HepG2 (cell line): ENCODE data around the gene MAP2K7. TPM values are rescaled to one million over a fixed set of nuclear protein-coding genes. Genes with fewer than 3 reads are reported as not detected.

Source experiments
- ATAD3A ChIP-seq: sonication (generic); formaldehyde crosslinking; IDR thresholded peaks from 2 replicates; pipeline ENCODE4 v1.4.0; 2020; ENCODE audit warnings: missing genetic modification reagents
- CHCHD3 ChIP-seq: sonication (generic); formaldehyde crosslinking; IDR thresholded peaks from 2 replicates; pipeline ENCODE4 v1.8.0; 2022; ENCODE audit warnings: mild to moderate bottlenecking, missing genetic modification reagents, moderate library complexity
- ELF3 ChIP-seq: IDR thresholded peaks from 2 replicates; pipeline ENCODE4 v1.6.1; 2016; ENCODE audit warnings: missing genetic modification reagents, missing compliant biosample characterization
- GATA4 ChIP-seq: sonication (generic); IDR thresholded peaks from 2 replicates; pipeline ENCODE4 v1.6.1; 2016; ENCODE audit warnings: antibody characterized with exemption, low read depth, borderline replicate concordance
- KLF12 ChIP-seq: sonication (generic); formaldehyde crosslinking; IDR thresholded peaks from 2 replicates; pipeline ENCODE4 v1.4.0; 2020; ENCODE audit warnings: missing genetic modification reagents, borderline replicate concordance
- MXI1 ChIP-seq: IDR thresholded peaks from 3 replicates; pipeline ENCODE4 v1.6.1; 2012; ENCODE audit warnings: low read depth, low read length, inconsistent platforms, borderline replicate concordance
- PRPF4 ChIP-seq: fragments of 200-400 bp; formaldehyde crosslinking; IDR thresholded peaks from 2 replicates; pipeline ENCODE4 v1.6.1; 2016; ENCODE audit warnings: low read length, low read depth; ENCODE audit not compliant: poor library complexity, severe bottlenecking
- REPIN1 ChIP-seq: sonication (generic); formaldehyde crosslinking; IDR thresholded peaks from 2 replicates; pipeline ENCODE4 v1.8.0; 2022; ENCODE audit warnings: missing genetic modification reagents, low read depth, mild to moderate bottlenecking, borderline replicate concordance
- SIN3B ChIP-seq: fragments of 150-350 bp; IDR thresholded peaks from 2 replicates; pipeline ENCODE4 v1.6.1; 2014; ENCODE audit warnings: low read length
- TEAD3 ChIP-seq: optimal IDR thresholded peaks from 2 replicates; pipeline ENCODE3; 2016; ENCODE audit warnings: borderline replicate concordance
- ZFP91 ChIP-seq: sonication (generic); formaldehyde crosslinking; IDR thresholded peaks from 2 replicates; pipeline ENCODE4 v1.9.0; 2022; ENCODE audit warnings: missing genetic modification reagents, mild to moderate bottlenecking, borderline replicate concordance
- ZNF274 ChIP-seq: sonication (generic); formaldehyde crosslinking; IDR thresholded peaks from 2 replicates; pipeline ENCODE4 v1.5.1; 2020; ENCODE audit warnings: mild to moderate bottlenecking, missing genetic modification reagents
- ZNF367 ChIP-seq: sonication (generic); formaldehyde crosslinking; IDR thresholded peaks from 2 replicates; pipeline ENCODE4 v1.4.0; 2020; ENCODE audit warnings: missing genetic modification reagents, borderline replicate concordance
- ZNF574 ChIP-seq: sonication (generic); formaldehyde crosslinking; IDR thresholded peaks from 2 replicates; pipeline ENCODE4 v1.4.0; 2020; ENCODE audit warnings: missing genetic modification reagents
- ZNF687 ChIP-seq: sonication (generic); formaldehyde crosslinking; IDR thresholded peaks from 2 replicates; pipeline ENCODE4 v1.5.1; 2020; ENCODE audit warnings: mild to moderate bottlenecking, missing genetic modification reagents, moderate library complexity
- polyA plus RNA-seq, 8 experiments: library from polyadenylated mRNA; depleted of rRNA in 3 of 8; stranded (reverse) in 7 of 8; unstranded in 1 of 8; fragments of >200 nt; fragmentation: Illumina TruSeq in 4 of 8; extraction: Trizol in 4 of 8; gene quantifications; 2 replicates each; pipeline versions ENCODE4 v1.2.1 to v1.2.3, GENCODE V29; 2011 to 2016; ENCODE audit warnings: low read depth in 4 of 8, missing spikeins in 1 of 8, mixed read lengths in 1 of 8; ENCODE audit not compliant: insufficient read depth in 1 of 8
- total RNA-seq, 5 experiments: library from RNA; depleted of rRNA; stranded (reverse); fragments of >200 nt; fragmentation: Illumina TruSeq; extraction: Trizol; gene quantifications; 2 replicates each; pipeline ENCODE4 v1.2.3, GENCODE V29; 2016; ENCODE audit warnings: low read depth in 1 of 5
- TF ChIP-seq, protein P1 (sequence below): sonication (generic); formaldehyde crosslinking; IDR thresholded peaks from 2 replicates; pipeline ENCODE4 v1.8.0; 2022; ENCODE audit warnings: mild to moderate bottlenecking, missing genetic modification reagents, moderate library complexity
- TF ChIP-seq, protein P2 (sequence below): IDR thresholded peaks from 2 replicates; pipeline ENCODE4 v1.6.1; 2016

Gene MAP2K7
- total and polyA plus RNA-seq, 2 of the 13 experiments (the other 11 are each of a cell fraction or from before 2014, with no cell fraction given), result 9.0 to 10.8 TPM

GRCh38 chr19:7919610-7920518, 16.2 kb downstream of the MAP2K7 start, which contains the start of gene SNAPC2 (continued):
- TF ChIP-seq ZFP91 (CRISPR knock-in tag) (peak; percentile 82; the same call in 1 of the 2 replicates), PRPF4 (no peak), TEAD3 (CRISPR knock-in tag) (no peak), REPIN1 (CRISPR knock-in tag) (peak; percentile 49; the same call in 1 of the 2 replicates), ZNF367 (CRISPR knock-in tag) (no peak), ATAD3A (CRISPR knock-in tag) (no peak), SIN3B (no peak), KLF12 (CRISPR knock-in tag) (0 out of 2 replicates have a peak, but pooled peaks have one; percentile 79), ZNF574 (CRISPR knock-in tag) (peak; percentile 57), GATA4 (no peak), ELF3 (CRISPR knock-in tag) (peak; percentile 66; the same call in 1 of the 2 replicates), ZNF687 (CRISPR knock-in tag) (peak; percentile 86), ZNF274 (CRISPR knock-in tag) (peak; percentile 88), MXI1 (peak; percentile 68; the same call in 1 of the 3 replicates), CHCHD3 (CRISPR knock-in tag) (no peak)
- TF ChIP-seq, protein P1, sequence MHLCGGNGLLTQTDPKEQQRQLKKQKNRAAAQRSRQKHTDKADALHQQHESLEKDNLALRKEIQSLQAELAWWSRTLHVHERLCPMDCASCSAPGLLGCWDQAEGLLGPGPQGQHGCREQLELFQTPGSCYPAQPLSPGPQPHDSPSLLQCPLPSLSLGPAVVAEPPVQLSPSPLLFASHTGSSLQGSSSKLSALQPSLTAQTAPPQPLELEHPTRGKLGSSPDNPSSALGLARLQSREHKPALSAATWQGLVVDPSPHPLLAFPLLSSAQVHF (CRISPR knock-in tag), result no peak
- TF ChIP-seq, protein P2, sequence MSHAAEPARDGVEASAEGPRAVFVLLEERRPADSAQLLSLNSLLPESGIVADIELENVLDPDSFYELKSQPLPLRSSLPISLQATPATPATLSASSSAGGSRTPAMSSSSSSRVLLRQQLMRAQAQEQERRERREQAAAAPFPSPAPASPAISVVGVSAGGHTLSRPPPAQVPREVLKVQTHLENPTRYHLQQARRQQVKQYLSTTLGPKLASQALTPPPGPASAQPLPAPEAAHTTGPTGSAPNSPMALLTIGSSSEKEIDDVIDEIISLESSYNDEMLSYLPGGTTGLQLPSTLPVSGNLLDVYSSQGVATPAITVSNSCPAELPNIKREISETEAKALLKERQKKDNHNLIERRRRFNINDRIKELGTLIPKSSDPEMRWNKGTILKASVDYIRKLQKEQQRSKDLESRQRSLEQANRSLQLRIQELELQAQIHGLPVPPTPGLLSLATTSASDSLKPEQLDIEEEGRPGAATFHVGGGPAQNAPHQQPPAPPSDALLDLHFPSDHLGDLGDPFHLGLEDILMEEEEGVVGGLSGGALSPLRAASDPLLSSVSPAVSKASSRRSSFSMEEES, result peak; percentile 14; the same call in 1 of the 2 replicates
